DND-41 (cell line): ENCODE results near the gene OR8B8.
A peak's percentile ranks its signal among the peaks of the same experiment; 100 is the strongest.
"Not testable (repeated sequence)": the region's sequence is repeated elsewhere in the genome, so short reads cannot be mapped to it uniquely, and the experiment has no call there.

Experiments used
- ATAC-seq: fragments of 200-7000 bp; cut with Tn5 transposase; 3 replicates; pipeline ENCODE4 v1.9.1; 2021; ENCODE audit warnings: low read depth; ENCODE audit not compliant: insufficient read depth
- DNase-seq: peaks from one replicate; pipeline ENCODE4 v3.0.0-alpha.2; 2020
- H2AFZ ChIP-seq: 2 replicates; pipeline ENCODE4 v1.6.0; 2012; ENCODE audit warnings: low read depth, low read length
- H3K27ac ChIP-seq: 2 replicates; pipeline ENCODE4 v1.5.1; 2012; ENCODE audit warnings: low read length, inconsistent platforms
- H3K27me3 ChIP-seq: fragments of 200-600 bp; sonication (generic); 2 replicates; pipeline ENCODE4 v1.6.0; 2012; ENCODE audit warnings: low read length, mild to moderate bottlenecking, inconsistent platforms; ENCODE audit not compliant: insufficient read depth, poor library complexity
- H3K36me3 ChIP-seq: 2 replicates; pipeline ENCODE4 v1.5.1; 2012; ENCODE audit warnings: low read length, inconsistent platforms; ENCODE audit not compliant: insufficient read depth
- H3K4me1 ChIP-seq: 2 replicates; pipeline ENCODE4 v1.5.1; 2012; ENCODE audit warnings: mild to moderate bottlenecking, low read length; ENCODE audit not compliant: insufficient read depth
- H3K4me2 ChIP-seq: 2 replicates; pipeline ENCODE4 v1.6.0; 2012; ENCODE audit warnings: mild to moderate bottlenecking, moderate library complexity, low read length, inconsistent platforms; ENCODE audit not compliant: insufficient read depth
- H3K4me3 ChIP-seq, 2 experiments: fragments of 200-600 bp in 1 of 2; shearing (Covaris generic) in 1 of 2; 2 replicates each; pipeline ENCODE4 v1.5.1; 2012 to 2016; ENCODE audit warnings: inconsistent platforms in 2 of 2, low read length in 2 of 2, mild to moderate bottlenecking in 2 of 2, low read depth in 1 of 2, moderate library complexity in 1 of 2
- H3K79me2 ChIP-seq: 2 replicates; pipeline ENCODE4 v1.6.0; 2012; ENCODE audit warnings: low read length, inconsistent platforms; ENCODE audit not compliant: insufficient read depth
- H3K9ac ChIP-seq: 2 replicates; pipeline ENCODE4 v1.6.0; 2012; ENCODE audit warnings: low read depth, mild to moderate bottlenecking, inconsistent platforms, low read length, moderate library complexity
- H3K9me3 ChIP-seq: 2 replicates; pipeline ENCODE4 v1.5.1; 2012; ENCODE audit warnings: low read length, moderate library complexity, mild to moderate bottlenecking, inconsistent platforms; ENCODE audit not compliant: insufficient read depth, severe bottlenecking
- H4K20me1 ChIP-seq: 2 replicates; pipeline ENCODE4 v1.6.0; 2012; ENCODE audit warnings: low read length; ENCODE audit not compliant: insufficient read depth
- CTCF ChIP-seq: IDR thresholded peaks from 2 replicates; pipeline ENCODE4 v1.5.1; 2012; ENCODE audit warnings: borderline replicate concordance, low read length, moderate library complexity, mild to moderate bottlenecking; ENCODE audit not compliant: poor library complexity, severe bottlenecking; ENCODE audit errors: extremely low read depth
- EZH2 ChIP-seq: IDR thresholded peaks from 3 replicates; pipeline ENCODE4 v1.6.1; 2012; ENCODE audit warnings: borderline replicate concordance, low read depth, mild to moderate bottlenecking, moderate library complexity, low read length, inconsistent platforms; ENCODE audit not compliant: severe bottlenecking

Gene OR8B8

GRCh38 chr11:124415356-124415923 is 30.1 kb downstream of the OR8B8 start:
- Histone ChIP-seq H3K79me2 (no peaks in the 10 kb centered on the region), H3K27ac (no peak overlapping the region), H2AFZ (no peak overlapping the region), H3K36me3 (no peaks in the 10 kb centered on the region), H3K9me3 (no peaks in the 10 kb centered on the region), H3K4me2 (no peak overlapping the region), H3K4me1 (no peaks in the 10 kb centered on the region), H3K27me3 (peaks cover 3% of the 10 kb centered on the region), H4K20me1 (no peaks in the 10 kb centered on the region), H3K9ac (no peak overlapping the region), H3K4me3 (no peak overlapping the region)
- ATAC-seq (no peak), DNase-seq (peak; percentile 8)
- TF ChIP-seq EZH2: no peak
- TF ChIP-seq CTCF: peak; percentile 68

GRCh38 chr11:124409906-124410305 is 35.6 kb downstream of the OR8B8 start:
- Histone ChIP-seq H3K79me2 (no peaks in the 10 kb centered on the region), H3K4me1 (no peaks in the 10 kb centered on the region), H3K4me3 (no peak overlapping the region), H3K9me3 (no peaks in the 10 kb centered on the region), H3K27ac (no peak overlapping the region), H3K36me3 (no peaks in the 10 kb centered on the region), H3K27me3 (peaks cover 7% of the 10 kb centered on the region), H3K9ac (no peak overlapping the region), H4K20me1 (no peaks in the 10 kb centered on the region), H2AFZ (no peak overlapping the region), H3K4me2 (no peak overlapping the region)
- DNase-seq (no peak), ATAC-seq (no peak)
- TF ChIP-seq CTCF (no peak), EZH2 (no peak)

GRCh38 chr11:124405581-124405980 is 39.9 kb downstream of the OR8B8 start:
- Histone ChIP-seq H3K9ac (no peak overlapping the region), H3K79me2 (no peaks in the 10 kb centered on the region), H3K4me3 (no peak overlapping the region), H2AFZ (no peak overlapping the region), H3K9me3 (no peaks in the 10 kb centered on the region), H3K4me2 (no peak overlapping the region), H4K20me1 (no peaks in the 10 kb centered on the region), H3K4me1 (no peaks in the 10 kb centered on the region), H3K27me3 (peaks cover 7% of the 10 kb centered on the region), H3K36me3 (no peaks in the 10 kb centered on the region), H3K27ac (no peak overlapping the region)
- TF ChIP-seq CTCF: no peak
- TF ChIP-seq EZH2: no peak
- ATAC-seq (no peak), DNase-seq (no peak)

- not testable (repeated sequence) for H3K27me3 ChIP-seq, H3K4me2 ChIP-seq, ATAC-seq, H3K79me2 ChIP-seq, H3K4me3 ChIP-seq, H3K9ac ChIP-seq, H3K4me1 ChIP-seq, H3K9me3 ChIP-seq, H3K36me3 ChIP-seq, H4K20me1 ChIP-seq, H2AFZ ChIP-seq, H3K27ac ChIP-seq, DNase-seq
These were observed 42.3 kb downstream of the OR8B8 start for GRCh38 chr11:124403186-124403585.
